ENCODE data around the gene WNT5A. TPM values are rescaled to one million over a fixed set of nuclear protein-coding genes. Genes with fewer than 3 reads are reported as not detected.
"Not testable (repeated sequence)": the region's sequence is repeated elsewhere in the genome, so short reads cannot be mapped to it uniquely, and the experiment has no call there.

Gene WNT5A
- total RNA-seq, 4 donors from 2014 or later: 8.7 to 16.1 (median 10.8) TPM

- no peak for TF ChIP-seq POLR2A (IDR thresholded peaks at IDR 0.05)
- TF ChIP-seq, protein P1, sequence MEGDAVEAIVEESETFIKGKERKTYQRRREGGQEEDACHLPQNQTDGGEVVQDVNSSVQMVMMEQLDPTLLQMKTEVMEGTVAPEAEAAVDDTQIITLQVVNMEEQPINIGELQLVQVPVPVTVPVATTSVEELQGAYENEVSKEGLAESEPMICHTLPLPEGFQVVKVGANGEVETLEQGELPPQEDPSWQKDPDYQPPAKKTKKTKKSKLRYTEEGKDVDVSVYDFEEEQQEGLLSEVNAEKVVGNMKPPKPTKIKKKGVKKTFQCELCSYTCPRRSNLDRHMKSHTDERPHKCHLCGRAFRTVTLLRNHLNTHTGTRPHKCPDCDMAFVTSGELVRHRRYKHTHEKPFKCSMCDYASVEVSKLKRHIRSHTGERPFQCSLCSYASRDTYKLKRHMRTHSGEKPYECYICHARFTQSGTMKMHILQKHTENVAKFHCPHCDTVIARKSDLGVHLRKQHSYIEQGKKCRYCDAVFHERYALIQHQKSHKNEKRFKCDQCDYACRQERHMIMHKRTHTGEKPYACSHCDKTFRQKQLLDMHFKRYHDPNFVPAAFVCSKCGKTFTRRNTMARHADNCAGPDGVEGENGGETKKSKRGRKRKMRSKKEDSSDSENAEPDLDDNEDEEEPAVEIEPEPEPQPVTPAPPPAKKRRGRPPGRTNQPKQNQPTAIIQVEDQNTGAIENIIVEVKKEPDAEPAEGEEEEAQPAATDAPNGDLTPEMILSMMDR (IDR thresholded peaks at IDR 0.05): no peak
- intact Hi-C loops (cut with DNase I; ENCODE audit: low total_unique reads): no loop called here
- no peak overlapping the region for H3K4me3 ChIP-seq (ENCODE audit: low read depth, poor library complexity, severe bottlenecking)
- no peak for DNase-seq (ENCODE audit: low spot score in 2 of 2)
- WGBS, 2 donors: 71 to 81% methylated on average over 4 of the region's 4 CpGs
These were observed 18.7 kb upstream of the WNT5A start for GRCh38 chr3:55505776-55506175.

DNA sequence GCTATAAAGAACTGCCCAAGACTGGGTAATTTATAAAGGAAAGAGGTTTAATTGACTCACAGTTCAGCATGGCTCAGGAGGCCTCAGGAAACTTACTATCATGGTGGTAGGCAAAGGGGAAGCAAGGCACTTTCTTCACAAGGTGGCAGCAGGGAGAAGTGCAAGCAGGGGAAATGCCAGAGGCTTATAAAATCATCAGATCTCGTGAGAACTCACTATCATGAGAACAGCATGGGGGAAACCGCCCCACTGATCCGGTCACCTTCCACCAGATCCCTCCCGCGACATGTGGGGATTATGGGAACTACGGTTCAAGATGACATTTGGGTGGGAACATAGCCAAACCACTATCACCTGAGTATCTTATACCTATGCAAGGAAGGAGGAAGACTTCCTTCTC lies 18.0 kb upstream of the WNT5A start:
- H3K4me3 ChIP-seq (ENCODE audit: low read depth, poor library complexity, severe bottlenecking); intact Hi-C loops (cut with DNase I; ENCODE audit: low total_unique reads); DNase-seq (ENCODE audit: low spot score in 2 of 2): not testable (repeated sequence)
- WGBS, 2 donors: 56 to 61% methylated on average over 6 of the region's 6 CpGs

DNA sequence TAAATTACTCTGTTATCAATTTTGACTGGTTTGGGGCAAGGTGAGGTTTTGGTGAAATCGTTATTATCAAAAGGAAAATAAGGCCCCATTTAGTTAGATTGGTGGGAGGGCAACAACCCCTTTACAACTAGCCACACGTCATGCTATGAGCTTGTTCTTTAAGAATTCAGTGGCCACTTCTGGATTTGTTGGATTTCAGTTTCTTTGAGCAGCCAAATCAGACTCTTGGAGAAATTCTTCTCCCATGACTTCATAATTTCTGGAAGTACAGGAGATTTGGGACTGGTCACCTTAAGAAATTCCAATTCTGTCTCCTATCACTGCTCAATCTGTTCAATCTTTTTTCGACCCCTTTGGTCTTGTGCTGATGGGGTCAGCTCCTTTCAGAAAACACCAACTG lies 14.8 kb upstream of the WNT5A start:
- H3K4me3 ChIP-seq (ENCODE audit: low read depth, poor library complexity, severe bottlenecking): no peak overlapping the region
- WGBS, 2 donors: 88 to 89% methylated on average over 3 of the region's 3 CpGs
- TF ChIP-seq, protein P1 (IDR thresholded peaks at IDR 0.05): no peak
- no peak for TF ChIP-seq POLR2A (IDR thresholded peaks at IDR 0.05)
- intact Hi-C loops (cut with DNase I; ENCODE audit: low total_unique reads): no loop called here
- no peak for DNase-seq (ENCODE audit: low spot score in 2 of 2)

GRCh38 chr3:55500555-55501330 lies 13.6 kb upstream of the WNT5A start:
- 73 to 75% methylated on average over 5 of the region's 5 CpGs for WGBS, 2 donors
- intact Hi-C loops (cut with DNase I; ENCODE audit: low total_unique reads): no loop called here
- TF ChIP-seq, protein P1 (IDR thresholded peaks at IDR 0.05): no peak
- no peak for TF ChIP-seq POLR2A (IDR thresholded peaks at IDR 0.05)
- no peak overlapping the region for H3K4me3 ChIP-seq (ENCODE audit: low read depth, poor library complexity, severe bottlenecking)
- DNase-seq (ENCODE audit: low spot score in 2 of 2): no peak

GRCh38 chr3:55498520-55498919 lies 11.4 kb upstream of the WNT5A start:
- DNase-seq (ENCODE audit: low spot score in 2 of 2): no peak
- intact Hi-C loops (cut with DNase I; ENCODE audit: low total_unique reads): no loop called here
- TF ChIP-seq, protein P1 (IDR thresholded peaks at IDR 0.05): no peak
- no peak for TF ChIP-seq POLR2A (IDR thresholded peaks at IDR 0.05)
- WGBS, 2 donors: 84 to 87% methylated on average over 4 of the region's 4 CpGs
- H3K4me3 ChIP-seq (ENCODE audit: low read depth, poor library complexity, severe bottlenecking): no peak overlapping the region

DNA sequence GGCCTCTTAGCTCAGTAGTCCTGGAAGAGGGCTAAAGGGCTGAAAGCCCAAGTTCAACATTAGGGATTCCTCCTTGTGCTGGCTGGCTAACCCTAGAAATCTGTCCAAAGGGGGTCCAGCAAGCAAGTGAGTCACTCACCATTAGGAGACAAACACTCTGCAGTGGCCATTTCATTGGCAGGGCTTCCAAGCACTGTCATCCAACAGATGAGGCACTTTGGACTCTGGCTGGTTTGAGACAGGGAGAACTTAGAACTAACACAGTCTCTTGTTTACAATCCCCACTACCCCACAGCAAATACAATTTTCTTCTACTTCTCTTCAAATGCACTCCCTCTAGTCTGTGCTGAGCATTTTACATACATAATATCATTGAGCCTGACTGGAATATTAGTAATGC lies 10.1 kb upstream of the WNT5A start:
- no peak for DNase-seq (ENCODE audit: low spot score in 2 of 2)
- intact Hi-C loops (cut with DNase I; ENCODE audit: low total_unique reads): no loop called here
- TF ChIP-seq POLR2A (IDR thresholded peaks at IDR 0.05): no peak
- TF ChIP-seq, protein P1 (IDR thresholded peaks at IDR 0.05): no peak
- no peak overlapping the region for H3K4me3 ChIP-seq (ENCODE audit: low read depth, poor library complexity, severe bottlenecking)

Measured in lower leg skin (tissue), 4 donors.